ENCODE data around the gene AJM1.
"Not testable (repeated sequence)": the region's sequence is repeated elsewhere in the genome, so short reads cannot be mapped to it uniquely, and the experiment has no call there.

AJM1 gene

GRCh38 chr9:136842380-136842948 lies at the start of gene AJM1:
AJM1 (plus strand) TSS chr9:136842478; CDS start chr9:136844415, 1,937 bp downstream.
- not testable (repeated sequence) for H3K36me3 Mint-ChIP-seq (ENCODE audit: low read depth); H3K9me3 Mint-ChIP-seq; H3K4me1 Mint-ChIP-seq (ENCODE audit: low read depth)
- Mint-ChIP-seq H3K27me3 (ENCODE audit: low read depth) (peaks cover 11% of the 10 kb centered on the region), H3K4me3 (peak within 1 kb of the TSS; percentile 84), H3K27ac (peak within 1 kb of the TSS; percentile 72)
- peak; percentile 74 for DNase-seq (ENCODE audit: low spot score)

- Mint-ChIP-seq H3K36me3 (ENCODE audit: low read depth) (peaks cover 3% of the 10 kb centered on the region), H3K4me3 (no peak overlapping the region)
Measured at GRCh38 chr9:136793086-136793946, 49.0 kb upstream of the AJM1 start.

GRCh38 chr9:136794281-136794999 lies 47.8 kb upstream of the AJM1 start:
- peaks cover 20% of the 10 kb centered on the region for H3K27me3 Mint-ChIP-seq (ENCODE audit: low read depth)
- H3K9me3 Mint-ChIP-seq = no peaks in the 10 kb centered on the region
- peaks cover 3% of the 10 kb centered on the region for H3K36me3 Mint-ChIP-seq (ENCODE audit: low read depth)
- H3K27ac Mint-ChIP-seq = no peak overlapping the region
- H3K4me1 Mint-ChIP-seq (ENCODE audit: low read depth) = peaks cover 14% of the 10 kb centered on the region
- H3K4me3 Mint-ChIP-seq = no peak overlapping the region
- no peak for DNase-seq (ENCODE audit: low spot score)

More at GRCh38 chr9:136793086-136793946, 49.0 kb upstream of the AJM1 start:
- Mint-ChIP-seq H3K4me1 (ENCODE audit: low read depth) (peaks cover 20% of the 10 kb centered on the region), H3K27ac (no peak overlapping the region), H3K27me3 (ENCODE audit: low read depth) (peaks cover 18% of the 10 kb centered on the region), H3K9me3 (no peaks in the 10 kb centered on the region)
- DNase-seq (ENCODE audit: low spot score) = no peak

- Mint-ChIP-seq H3K27me3 (ENCODE audit: low read depth) (peaks cover 20% of the 10 kb centered on the region), H3K4me3 (no peak overlapping the region), H3K4me1 (ENCODE audit: low read depth) (peaks cover 14% of the 10 kb centered on the region), H3K36me3 (ENCODE audit: low read depth) (peaks cover 3% of the 10 kb centered on the region), H3K27ac (no peak overlapping the region), H3K9me3 (no peaks in the 10 kb centered on the region)
- DNase-seq (ENCODE audit: low spot score) = no peak
Measured at GRCh38 chr9:136795000-136795348, 47.3 kb upstream of the AJM1 start.

- Mint-ChIP-seq H3K36me3 (ENCODE audit: low read depth) (peaks cover 3% of the 10 kb centered on the region), H3K9me3 (no peaks in the 10 kb centered on the region), H3K4me3 (no peak within 1 kb of the TSS), H3K4me1 (ENCODE audit: low read depth) (peaks cover 20% of the 10 kb centered on the region), H3K27ac (no peak within 1 kb of the TSS), H3K27me3 (ENCODE audit: low read depth) (peaks cover 28% of the 10 kb centered on the region)
- no peak for DNase-seq (ENCODE audit: low spot score)
Measured at GRCh38 chr9:136796238-136796774, 46.0 kb upstream of the AJM1 start, which contains the start of gene CCDC183. CCDC183 (plus strand) TSS chr9:136796338; CDS start chr9:136796398, 60 bp downstream.

- H3K27ac Mint-ChIP-seq = not testable (repeated sequence)
Measured at GRCh38 chr9:136796775-136797347, 45.4 kb upstream of the AJM1 start.

GRCh38 chr9:136798708-136799078 lies 43.6 kb upstream of the AJM1 start:
- Mint-ChIP-seq H3K4me3 (no peak overlapping the region), H3K9me3 (no peaks in the 10 kb centered on the region), H3K4me1 (ENCODE audit: low read depth) (peaks cover 16% of the 10 kb centered on the region), H3K27ac (no peak overlapping the region), H3K27me3 (ENCODE audit: low read depth) (peaks cover 30% of the 10 kb centered on the region), H3K36me3 (ENCODE audit: low read depth) (no peaks in the 10 kb centered on the region)
- DNase-seq (ENCODE audit: low spot score) = no peak

More at GRCh38 chr9:136796775-136797347, 45.4 kb upstream of the AJM1 start:
- not testable (repeated sequence) for H3K4me3 Mint-ChIP-seq; H3K9me3 Mint-ChIP-seq; DNase-seq (ENCODE audit: low spot score); H3K36me3 Mint-ChIP-seq (ENCODE audit: low read depth)
- H3K27me3 Mint-ChIP-seq (ENCODE audit: low read depth) = peaks cover 30% of the 10 kb centered on the region
- H3K4me1 Mint-ChIP-seq (ENCODE audit: low read depth) = peaks cover 22% of the 10 kb centered on the region

GRCh38 chr9:136799079-136799853 lies 43.0 kb upstream of the AJM1 start:
- Mint-ChIP-seq H3K36me3 (ENCODE audit: low read depth) (peaks cover 3% of the 10 kb centered on the region), H3K27ac (no peak overlapping the region), H3K9me3 (no peaks in the 10 kb centered on the region), H3K4me1 (ENCODE audit: low read depth) (peaks cover 16% of the 10 kb centered on the region), H3K4me3 (peak overlapping the region; percentile 55), H3K27me3 (ENCODE audit: low read depth) (peaks cover 30% of the 10 kb centered on the region)
- no peak for DNase-seq (ENCODE audit: low spot score)

- Mint-ChIP-seq H3K4me1 (ENCODE audit: low read depth) (peaks cover 16% of the 10 kb centered on the region), H3K27ac (peak overlapping the region; percentile 47), H3K9me3 (no peaks in the 10 kb centered on the region), H3K4me3 (peak overlapping the region; percentile 82), H3K36me3 (ENCODE audit: low read depth) (peaks cover 3% of the 10 kb centered on the region), H3K27me3 (ENCODE audit: low read depth) (peaks cover 30% of the 10 kb centered on the region)
- DNase-seq (ENCODE audit: low spot score) = peak; percentile 54
Measured at GRCh38 chr9:136799854-136800657, 42.2 kb upstream of the AJM1 start.

- Mint-ChIP-seq H3K4me1 (ENCODE audit: low read depth) (peaks cover 14% of the 10 kb centered on the region), H3K27ac (no peak overlapping the region), H3K36me3 (ENCODE audit: low read depth) (peaks cover 3% of the 10 kb centered on the region), H3K27me3 (ENCODE audit: low read depth) (peaks cover 17% of the 10 kb centered on the region), H3K4me3 (peak overlapping the region; percentile 18), H3K9me3 (no peaks in the 10 kb centered on the region)
- DNase-seq (ENCODE audit: low spot score) = no peak
Measured at GRCh38 chr9:136802321-136802720, 40.0 kb upstream of the AJM1 start.

- not testable (repeated sequence) for H3K9me3 Mint-ChIP-seq; DNase-seq (ENCODE audit: low spot score); H3K4me3 Mint-ChIP-seq; H3K27ac Mint-ChIP-seq; H3K36me3 Mint-ChIP-seq (ENCODE audit: low read depth)
- peaks cover 13% of the 10 kb centered on the region for H3K27me3 Mint-ChIP-seq (ENCODE audit: low read depth)
- H3K4me1 Mint-ChIP-seq (ENCODE audit: low read depth) = peaks cover 14% of the 10 kb centered on the region
Measured at GRCh38 chr9:136803009-136803550, 39.2 kb upstream of the AJM1 start.

Data from T-helper 2 cell treated with Interferon-gamma antibody and Interleukin-4, amounts not matched to agents 5 μg/mL and 100 μg/mL, for 36 hours (primary cell).